Glutamatergic neuron (in vitro differentiated cells): ENCODE data around the gene TRABD. TPM values are rescaled to one million over a fixed set of nuclear protein-coding genes. Genes with fewer than 3 reads are reported as not detected.

ENCODE experiments used
- DNase-seq: peaks from one replicate; pipeline ENCODE4 v3.0.0; 2022
- H3K27ac Mint-ChIP-seq: one replicate; pipeline ENCODE4 v1.8.0; 2020; ENCODE audit warnings: mild to moderate bottlenecking, mixed read lengths, inconsistent platforms; ENCODE audit not compliant: unreplicated experiment
- H3K27me3 Mint-ChIP-seq: one replicate; pipeline ENCODE4 v1.8.0; 2020; ENCODE audit warnings: mild to moderate bottlenecking, moderate library complexity, mixed read lengths, inconsistent platforms; ENCODE audit not compliant: unreplicated experiment
- H3K36me3 Mint-ChIP-seq: one replicate; pipeline ENCODE4 v1.8.0; 2020; ENCODE audit warnings: mild to moderate bottlenecking, mixed read lengths, inconsistent platforms; ENCODE audit not compliant: unreplicated experiment
- H3K4me1 Mint-ChIP-seq: one replicate; pipeline ENCODE4 v1.8.0; 2020; ENCODE audit warnings: mild to moderate bottlenecking, low read depth, mixed read lengths, inconsistent platforms; ENCODE audit not compliant: unreplicated experiment
- H3K4me3 Mint-ChIP-seq: one replicate; pipeline ENCODE4 v1.8.0; 2020; ENCODE audit warnings: mild to moderate bottlenecking, mixed read lengths, inconsistent platforms; ENCODE audit not compliant: unreplicated experiment
- H3K9me3 Mint-ChIP-seq: one replicate; pipeline ENCODE4 v1.8.0; 2020; ENCODE audit warnings: mild to moderate bottlenecking, moderate library complexity, mixed read lengths, inconsistent platforms; ENCODE audit not compliant: unreplicated experiment
- total RNA-seq: library from RNA; stranded (reverse); fragmentation: NEBNext Ultra II Directional; extraction: Animal tissue kit (Norgen Biotek cat#: 25700); gene quantifications from one replicate; pipeline ENCODE4 v1.2.1, GENCODE V29; 2021; ENCODE audit not compliant: unreplicated experiment
- TF ChIP-seq, protein P1 (sequence below): fragments of 200-600 bp; sonication (generic); IDR thresholded peaks from one replicate; pipeline ENCODE4 v1.5.0; 2021; ENCODE audit not compliant: partially characterized antibody, unreplicated experiment

Gene TRABD
- total RNA-seq, 1 donor from 2014 or later: 31.3 TPM

DNA sequence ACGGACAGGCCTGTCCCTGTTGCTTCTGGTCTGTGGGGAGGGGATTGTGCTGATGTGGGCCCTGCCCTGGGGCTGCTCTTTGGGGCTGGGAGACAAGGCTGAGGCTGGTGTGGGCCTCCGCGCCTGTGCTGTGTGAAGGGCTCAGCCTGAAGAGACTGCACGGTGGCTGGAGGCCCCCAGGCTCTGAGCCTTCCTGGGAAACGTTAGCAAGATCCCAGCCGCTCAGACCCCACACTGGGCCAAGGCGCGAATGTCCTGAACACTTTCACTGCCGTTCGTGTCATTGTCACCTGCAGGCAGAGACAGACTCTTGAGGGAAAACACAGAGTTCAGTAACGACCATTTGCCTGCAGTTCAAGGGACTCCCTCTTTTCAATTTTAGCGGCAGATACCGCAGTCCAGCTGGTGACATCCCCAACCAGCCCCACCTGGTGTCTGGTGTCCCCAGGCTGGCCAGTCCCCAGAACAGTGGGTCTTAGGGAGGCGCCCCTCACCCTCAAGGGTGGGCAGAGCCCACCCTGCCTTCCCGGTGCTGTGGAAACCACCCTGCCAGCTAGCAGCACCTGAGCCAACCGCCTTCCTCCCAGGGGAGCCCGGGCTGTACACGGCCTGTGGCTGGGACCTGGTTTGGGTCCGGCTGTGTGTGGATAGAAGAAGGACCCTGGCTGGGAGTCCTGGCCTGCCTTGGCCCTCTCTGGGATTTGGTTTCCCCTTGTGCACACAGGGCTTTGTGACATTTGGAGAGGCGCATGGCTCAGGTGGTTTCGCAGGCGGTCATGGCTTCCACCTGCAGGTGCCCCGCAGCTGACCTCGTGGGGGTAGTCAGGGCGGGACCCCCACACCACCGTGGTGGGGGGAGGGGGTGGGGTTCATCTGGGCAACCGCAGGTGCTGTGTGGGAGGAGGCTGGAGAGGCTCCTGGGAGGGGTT is 9.5 kb upstream of the TRABD start:
- H3K36me3 Mint-ChIP-seq: no peaks in the 10 kb centered on the region
- peaks cover 4% of the 10 kb centered on the region for H3K9me3 Mint-ChIP-seq
- no peak for DNase-seq
- H3K27me3 Mint-ChIP-seq: peaks cover 7% of the 10 kb centered on the region
- no peak overlapping the region for H3K27ac Mint-ChIP-seq
- peaks cover 6% of the 10 kb centered on the region for H3K4me1 Mint-ChIP-seq
- TF ChIP-seq, protein P1, sequence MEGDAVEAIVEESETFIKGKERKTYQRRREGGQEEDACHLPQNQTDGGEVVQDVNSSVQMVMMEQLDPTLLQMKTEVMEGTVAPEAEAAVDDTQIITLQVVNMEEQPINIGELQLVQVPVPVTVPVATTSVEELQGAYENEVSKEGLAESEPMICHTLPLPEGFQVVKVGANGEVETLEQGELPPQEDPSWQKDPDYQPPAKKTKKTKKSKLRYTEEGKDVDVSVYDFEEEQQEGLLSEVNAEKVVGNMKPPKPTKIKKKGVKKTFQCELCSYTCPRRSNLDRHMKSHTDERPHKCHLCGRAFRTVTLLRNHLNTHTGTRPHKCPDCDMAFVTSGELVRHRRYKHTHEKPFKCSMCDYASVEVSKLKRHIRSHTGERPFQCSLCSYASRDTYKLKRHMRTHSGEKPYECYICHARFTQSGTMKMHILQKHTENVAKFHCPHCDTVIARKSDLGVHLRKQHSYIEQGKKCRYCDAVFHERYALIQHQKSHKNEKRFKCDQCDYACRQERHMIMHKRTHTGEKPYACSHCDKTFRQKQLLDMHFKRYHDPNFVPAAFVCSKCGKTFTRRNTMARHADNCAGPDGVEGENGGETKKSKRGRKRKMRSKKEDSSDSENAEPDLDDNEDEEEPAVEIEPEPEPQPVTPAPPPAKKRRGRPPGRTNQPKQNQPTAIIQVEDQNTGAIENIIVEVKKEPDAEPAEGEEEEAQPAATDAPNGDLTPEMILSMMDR: no peak
- H3K4me3 Mint-ChIP-seq: no peak overlapping the region

DNA sequence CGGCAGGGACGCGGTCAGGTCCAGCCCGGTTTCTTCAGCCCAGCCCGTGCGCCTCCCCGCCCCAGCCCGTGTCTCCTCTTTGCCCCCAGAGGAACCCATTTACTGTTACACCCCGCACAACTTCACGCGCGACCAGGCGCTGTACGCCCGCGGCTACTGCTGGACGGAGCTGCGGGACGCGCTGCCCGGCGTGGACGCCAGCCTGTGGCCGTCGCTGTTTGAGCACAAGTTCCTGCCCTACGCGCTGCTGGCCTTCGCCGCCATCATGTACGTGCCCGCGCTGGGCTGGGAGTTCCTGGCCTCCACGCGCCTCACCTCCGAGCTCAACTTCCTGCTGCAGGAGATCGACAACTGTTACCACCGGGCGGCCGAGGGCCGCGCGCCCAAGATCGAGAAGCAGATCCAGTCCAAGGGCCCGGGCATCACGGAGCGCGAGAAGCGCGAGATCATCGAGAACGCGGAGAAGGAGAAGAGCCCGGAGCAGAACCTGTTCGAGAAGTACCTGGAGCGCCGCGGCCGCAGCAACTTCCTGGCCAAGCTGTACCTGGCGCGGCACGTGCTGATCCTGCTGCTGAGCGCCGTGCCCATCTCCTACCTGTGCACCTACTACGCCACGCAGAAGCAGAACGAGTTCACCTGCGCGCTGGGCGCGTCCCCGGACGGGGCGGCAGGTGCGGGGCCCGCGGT is 8.7 kb upstream of the TRABD start:
- H3K27me3 Mint-ChIP-seq: peaks cover 7% of the 10 kb centered on the region
- peaks cover 4% of the 10 kb centered on the region for H3K9me3 Mint-ChIP-seq
- H3K27ac Mint-ChIP-seq: no peak overlapping the region
- H3K4me1 Mint-ChIP-seq: peaks cover 6% of the 10 kb centered on the region
- no peak for DNase-seq
- TF ChIP-seq, protein P1: no peak
- H3K36me3 Mint-ChIP-seq: no peaks in the 10 kb centered on the region
- H3K4me3 Mint-ChIP-seq: no peak overlapping the region

DNA sequence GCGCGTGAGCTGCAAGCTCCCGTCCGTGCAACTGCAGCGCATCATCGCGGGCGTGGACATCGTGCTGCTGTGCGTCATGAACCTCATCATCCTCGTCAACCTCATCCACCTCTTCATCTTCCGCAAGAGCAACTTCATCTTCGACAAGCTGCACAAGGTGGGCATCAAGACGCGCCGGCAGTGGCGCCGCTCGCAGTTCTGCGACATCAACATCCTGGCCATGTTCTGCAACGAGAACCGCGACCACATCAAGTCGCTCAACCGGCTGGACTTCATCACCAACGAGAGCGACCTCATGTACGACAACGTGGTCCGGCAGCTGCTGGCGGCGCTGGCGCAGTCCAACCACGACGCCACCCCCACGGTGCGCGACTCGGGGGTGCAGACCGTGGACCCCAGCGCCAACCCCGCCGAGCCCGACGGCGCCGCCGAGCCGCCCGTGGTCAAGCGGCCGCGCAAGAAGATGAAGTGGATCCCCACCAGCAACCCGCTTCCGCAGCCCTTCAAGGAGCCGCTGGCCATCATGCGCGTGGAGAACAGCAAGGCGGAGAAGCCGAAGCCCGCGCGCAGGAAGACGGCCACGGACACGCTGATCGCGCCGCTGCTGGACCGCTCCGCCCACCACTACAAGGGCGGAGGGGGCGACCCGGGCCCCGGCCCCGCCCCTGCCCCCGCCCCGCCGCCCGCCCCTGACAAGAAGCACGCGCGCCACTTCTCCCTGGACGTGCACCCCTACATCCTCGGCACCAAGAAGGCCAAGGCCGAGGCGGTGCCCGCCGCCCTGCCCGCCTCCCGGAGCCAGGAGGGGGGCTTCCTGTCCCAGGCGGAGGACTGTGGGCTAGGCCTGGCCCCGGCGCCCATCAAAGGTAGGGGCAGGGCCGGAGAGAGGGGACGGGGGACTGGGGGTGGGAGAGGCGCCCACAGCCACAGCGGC is 7.9 kb upstream of the TRABD start:
- Mint-ChIP-seq H3K9me3 (peaks cover 4% of the 10 kb centered on the region), H3K4me1 (peaks cover 6% of the 10 kb centered on the region), H3K36me3 (no peaks in the 10 kb centered on the region), H3K4me3 (no peak overlapping the region), H3K27ac (no peak overlapping the region), H3K27me3 (peaks cover 7% of the 10 kb centered on the region)
- TF ChIP-seq, protein P1: no peak
- peak; percentile 12 for DNase-seq

GRCh38 chr22:50178471-50178864 is 7.2 kb upstream of the TRABD start:
- peaks cover 7% of the 10 kb centered on the region for H3K27me3 Mint-ChIP-seq
- no peak overlapping the region for H3K27ac Mint-ChIP-seq
- no peaks in the 10 kb centered on the region for H3K36me3 Mint-ChIP-seq
- peaks cover 2% of the 10 kb centered on the region for H3K9me3 Mint-ChIP-seq
- peaks cover 6% of the 10 kb centered on the region for H3K4me1 Mint-ChIP-seq
- peak; percentile 21 for DNase-seq
- no peak overlapping the region for H3K4me3 Mint-ChIP-seq
- TF ChIP-seq, protein P1: no peak
